HG03442 (cell line): Measurements from ENCODE around the gene ARHGAP19.

Source experiments
- ATAC-seq: cut with Tn5 transposase; IDR thresholded peaks from one replicate; pipeline ENCODE4 v1.9.1; 2021; ENCODE audit warnings: mild to moderate bottlenecking, moderate library complexity; ENCODE audit not compliant: unreplicated experiment

ARHGAP19 gene, protein sequence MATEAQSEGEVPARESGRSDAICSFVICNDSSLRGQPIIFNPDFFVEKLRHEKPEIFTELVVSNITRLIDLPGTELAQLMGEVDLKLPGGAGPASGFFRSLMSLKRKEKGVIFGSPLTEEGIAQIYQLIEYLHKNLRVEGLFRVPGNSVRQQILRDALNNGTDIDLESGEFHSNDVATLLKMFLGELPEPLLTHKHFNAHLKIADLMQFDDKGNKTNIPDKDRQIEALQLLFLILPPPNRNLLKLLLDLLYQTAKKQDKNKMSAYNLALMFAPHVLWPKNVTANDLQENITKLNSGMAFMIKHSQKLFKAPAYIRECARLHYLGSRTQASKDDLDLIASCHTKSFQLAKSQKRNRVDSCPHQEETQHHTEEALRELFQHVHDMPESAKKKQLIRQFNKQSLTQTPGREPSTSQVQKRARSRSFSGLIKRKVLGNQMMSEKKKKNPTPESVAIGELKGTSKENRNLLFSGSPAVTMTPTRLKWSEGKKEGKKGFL

DNA sequence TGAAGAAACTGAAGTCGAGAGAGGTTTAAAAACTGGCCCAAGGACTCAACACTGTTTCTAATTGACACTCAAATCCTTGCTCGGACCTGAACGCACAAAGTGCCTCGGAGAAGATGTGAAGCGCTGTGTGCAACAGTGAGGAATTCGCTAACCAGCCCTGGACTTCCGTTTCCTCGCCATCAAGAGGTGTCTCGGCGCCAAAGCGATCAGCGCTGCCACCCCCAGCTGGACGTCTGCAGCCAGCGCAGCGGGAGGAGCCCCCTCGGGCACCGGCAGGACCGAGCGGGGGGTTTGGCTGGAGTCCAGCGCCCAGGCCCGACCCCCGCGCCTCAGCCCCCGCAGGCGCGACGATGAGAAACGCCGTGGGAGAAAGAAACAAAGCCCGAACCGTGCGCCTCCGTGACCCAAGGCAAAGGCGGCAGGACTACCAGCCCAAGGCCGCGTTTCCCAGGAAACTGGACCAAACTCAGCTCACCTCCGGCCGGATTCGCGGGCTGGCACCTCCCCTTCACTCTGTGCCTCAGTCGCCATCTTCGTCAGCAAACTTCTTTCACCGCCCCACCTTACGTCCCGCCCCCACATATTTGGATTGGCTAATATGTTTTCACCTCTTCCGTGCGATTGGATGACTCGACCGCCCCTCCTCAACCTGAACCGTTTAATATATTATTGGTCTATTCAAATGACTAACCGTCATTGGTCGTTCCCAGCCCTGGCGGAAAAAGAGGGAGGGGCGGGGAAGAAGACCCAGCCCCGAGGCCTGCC, at the start of gene ARHGAP19:
Gene ARHGAP19 (minus strand): TSS at position 541 of the 765 bp plus-strand sequence. CDS start 10 bp downstream, at position 531.
- ATAC-seq: peak; percentile 93

DNA sequence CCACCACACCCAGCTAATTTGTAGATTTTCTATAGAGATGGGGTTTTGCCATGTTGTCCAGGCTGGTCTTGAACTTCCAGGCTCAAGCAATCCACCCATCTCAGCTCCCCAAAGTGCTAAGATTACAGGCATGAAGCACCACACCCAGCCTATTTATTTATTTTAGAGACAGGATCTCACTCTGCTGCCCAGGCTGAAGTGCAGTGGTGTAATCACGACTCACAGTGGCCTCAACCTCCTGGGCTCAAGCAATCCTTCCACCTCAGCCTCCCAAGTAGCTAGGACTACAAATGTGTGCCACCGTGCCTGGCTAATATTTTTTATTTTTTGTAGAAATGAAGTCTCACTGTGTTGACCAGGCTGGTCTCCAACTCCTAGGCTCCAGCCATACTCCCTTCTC, 49.0 kb upstream of the ARHGAP19 start:
- no peak for ATAC-seq

DNA sequence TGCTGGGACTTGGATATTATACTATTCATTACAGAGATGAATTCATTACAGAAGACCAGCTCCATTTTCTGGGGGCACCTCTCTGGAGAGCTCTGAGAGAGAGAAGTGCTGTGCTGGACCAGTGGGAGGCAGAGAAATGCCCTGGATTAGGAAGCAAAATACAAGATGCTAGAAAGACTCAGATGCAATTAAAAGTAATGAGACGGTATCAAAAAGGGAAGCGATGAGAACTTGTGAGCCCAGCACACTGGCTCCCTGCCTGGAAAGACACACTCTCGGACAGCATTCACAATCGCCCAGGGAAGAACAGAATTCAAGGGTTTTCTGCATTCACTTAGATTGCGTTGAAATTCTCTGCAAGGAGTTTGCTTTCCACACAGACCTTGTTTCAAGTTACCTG, 45.6 kb upstream of the ARHGAP19 start:
- no peak for ATAC-seq

DNA sequence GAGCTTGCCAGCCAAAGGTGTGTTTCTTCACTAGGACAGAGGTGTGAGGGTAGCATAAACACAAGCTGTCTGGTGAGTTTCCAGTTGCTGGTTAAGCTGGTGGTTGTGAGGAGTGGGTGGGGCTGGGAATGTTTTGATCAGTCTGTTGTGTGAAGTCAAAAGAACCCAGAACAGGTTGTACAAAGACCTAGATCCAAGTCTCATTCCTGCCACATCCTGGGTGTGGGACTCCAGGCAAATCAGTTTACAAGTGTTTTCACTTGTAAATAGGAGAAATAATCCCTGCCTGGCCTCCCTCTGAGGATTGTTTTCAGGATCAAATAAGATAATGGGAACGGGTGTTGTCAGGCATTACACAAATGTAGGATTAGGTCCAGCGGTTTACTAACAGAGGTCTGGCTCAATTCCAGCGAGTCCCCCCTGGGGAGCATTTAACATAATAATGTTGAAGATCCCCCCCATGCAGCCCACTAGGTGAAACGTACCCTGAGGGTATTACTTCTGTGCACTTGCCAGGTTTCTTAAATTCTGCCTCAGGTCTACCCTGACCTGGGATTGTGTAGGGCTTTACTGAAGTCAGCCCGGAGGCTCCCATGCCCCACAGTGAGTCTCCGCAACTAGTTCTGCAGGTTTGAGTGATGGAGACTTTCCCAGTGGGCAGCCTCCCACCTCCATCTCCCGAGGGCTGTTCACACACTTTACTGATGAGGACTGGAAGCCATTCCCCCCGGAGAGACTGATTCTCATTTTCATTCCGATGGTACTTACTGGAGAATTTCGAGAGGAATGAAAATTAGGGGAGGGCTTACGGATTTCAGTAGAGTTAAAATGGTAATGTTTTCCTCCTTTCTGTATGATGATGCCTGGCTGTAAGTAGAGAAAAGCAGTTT, 44.8 kb upstream of the ARHGAP19 start:
- no peak for ATAC-seq

DNA sequence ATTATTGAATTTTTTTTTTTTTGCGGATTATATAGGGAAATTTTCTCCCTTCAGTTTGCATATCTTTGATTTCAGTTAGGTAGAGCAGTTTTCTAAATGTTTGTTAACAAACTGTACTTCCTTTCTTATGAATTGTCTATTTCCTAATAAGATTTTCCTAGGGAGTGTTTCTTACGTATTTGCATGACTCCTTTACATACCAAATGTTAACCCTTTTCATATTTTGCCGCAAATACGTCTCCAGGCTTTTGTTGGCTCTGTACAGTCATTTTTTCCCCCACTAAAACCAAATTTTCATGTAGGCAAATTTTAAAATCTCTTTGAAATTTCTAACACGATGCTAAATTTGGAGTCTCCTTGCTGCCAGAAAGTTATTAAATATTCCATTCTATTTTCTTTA, 44.0 kb upstream of the ARHGAP19 start:
- no peak for ATAC-seq

DNA sequence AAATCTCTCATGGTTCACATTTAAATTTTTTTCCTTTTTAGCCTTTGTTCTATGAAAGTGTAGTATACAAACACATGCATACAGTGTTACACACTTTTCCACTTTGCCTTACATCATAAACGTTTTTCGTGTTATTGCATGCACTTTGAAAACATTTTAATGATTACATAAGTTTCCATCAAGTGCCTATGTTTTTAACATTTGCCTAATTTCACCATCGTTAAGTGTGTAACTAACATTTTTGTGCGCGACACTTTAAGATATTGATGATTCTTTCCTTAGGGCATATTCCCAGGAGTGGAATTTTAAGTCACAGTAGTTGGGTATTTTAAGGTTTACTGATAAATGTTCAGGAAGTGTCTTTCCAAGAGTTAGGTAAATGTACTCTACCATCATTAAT, 43.6 kb upstream of the ARHGAP19 start:
- no peak for ATAC-seq

DNA sequence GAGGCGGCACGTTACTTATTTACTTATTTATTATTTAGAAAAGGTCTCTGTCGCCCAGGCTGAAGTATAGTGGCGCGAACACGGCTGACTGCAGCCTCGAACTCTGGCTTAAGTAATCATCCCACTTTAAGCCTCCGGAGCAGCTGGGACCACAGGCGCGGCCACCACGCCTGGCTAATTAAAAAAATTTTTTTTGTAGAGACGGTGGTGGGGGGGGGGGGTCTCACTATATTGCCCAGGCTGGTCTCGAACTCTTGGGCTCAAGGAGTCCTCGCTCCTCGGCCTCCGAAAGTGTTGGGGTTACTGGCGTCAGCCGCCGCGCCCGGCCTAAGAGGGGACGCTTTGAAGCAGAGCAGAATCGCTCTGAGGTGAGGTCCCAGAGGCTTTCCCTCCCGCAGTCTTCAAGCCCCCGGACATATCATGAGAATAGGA, 42.8 kb upstream of the ARHGAP19 start:
- no peak for ATAC-seq

DNA sequence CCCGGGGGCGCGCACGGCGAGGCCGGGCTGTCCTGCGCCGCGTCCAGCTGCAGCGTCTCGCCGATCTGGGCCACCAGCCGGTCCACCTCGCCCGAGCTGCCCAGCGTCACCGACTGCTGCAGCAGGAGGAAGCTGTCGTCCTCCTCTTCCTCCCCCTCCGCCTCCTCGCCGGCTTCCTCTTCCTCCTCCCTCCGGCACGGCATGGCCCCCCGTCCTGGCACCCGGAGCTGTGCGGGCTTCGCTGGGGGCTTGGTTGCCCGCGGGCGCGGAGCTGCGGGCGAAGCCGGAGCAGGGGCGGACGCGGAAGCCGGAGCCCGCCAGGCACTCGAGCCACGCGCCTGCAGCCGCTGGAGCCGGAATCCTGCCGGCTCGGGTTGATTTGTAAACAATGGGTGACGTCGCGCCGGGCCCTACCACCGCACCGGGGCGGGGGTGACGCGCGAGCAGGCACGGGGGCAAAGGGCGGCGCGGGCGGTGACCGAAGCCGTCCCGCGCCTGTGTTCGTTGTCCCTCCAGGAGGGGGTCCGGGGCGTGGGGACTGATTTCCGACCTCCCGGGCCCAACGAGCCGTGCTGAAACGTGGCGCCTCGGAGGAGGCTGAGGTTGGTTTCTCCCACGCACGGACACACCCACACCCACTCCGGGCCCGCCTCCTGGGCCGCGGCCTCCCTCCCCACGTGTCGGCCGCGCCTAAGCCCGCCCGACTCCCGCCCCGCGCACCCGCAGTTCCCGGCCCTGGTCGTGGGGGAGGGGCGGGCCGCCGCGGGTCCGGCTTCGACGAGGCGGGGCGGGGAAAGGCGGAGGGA, 42.1 kb upstream of the ARHGAP19 start, which contains the start of gene FRAT2:
Gene FRAT2 (minus strand): TSS at position 360 of the 806 bp plus-strand sequence. CDS start 157 bp downstream, at position 203.
- peak; percentile 81 for ATAC-seq

DNA sequence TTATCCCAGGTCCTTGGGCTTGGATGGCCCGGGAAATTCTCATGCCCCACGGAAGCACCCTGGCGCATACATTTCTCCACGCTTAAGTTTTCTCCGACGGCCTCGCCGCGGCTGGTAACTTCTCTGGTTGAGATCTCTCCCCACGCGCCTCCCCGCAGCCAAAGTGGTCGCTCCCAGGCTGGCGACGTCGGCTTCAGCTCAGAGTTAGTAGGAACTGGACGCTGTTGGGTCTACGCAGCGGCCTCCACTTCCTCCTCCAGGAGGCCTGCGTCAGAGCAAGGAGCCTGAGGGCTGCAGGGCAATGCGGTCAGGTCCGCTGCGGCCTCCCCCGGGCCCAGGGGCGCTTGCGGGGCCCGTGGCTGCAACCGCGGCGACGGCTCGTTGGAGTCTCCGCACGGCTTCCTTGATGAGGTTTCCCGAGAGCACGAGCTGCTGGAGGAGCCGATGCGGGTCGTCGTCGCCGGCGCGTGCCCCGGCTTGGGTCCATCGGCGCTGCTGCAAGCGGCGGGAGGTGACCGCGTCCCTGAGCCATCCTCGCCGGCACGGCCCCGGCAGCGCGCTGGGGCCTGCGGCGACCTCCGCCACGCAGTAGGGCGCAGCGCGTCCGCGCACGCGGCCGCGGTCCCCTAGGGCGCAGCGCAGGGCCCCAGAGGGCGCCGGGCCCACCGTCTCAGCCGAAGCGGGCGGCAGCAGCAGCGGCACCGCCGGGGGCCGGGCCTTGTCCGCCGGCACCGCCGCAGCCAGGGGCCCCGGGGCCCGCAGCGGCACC, 41.3 kb upstream of the ARHGAP19 start:
- peak; percentile 24 for ATAC-seq

DNA sequence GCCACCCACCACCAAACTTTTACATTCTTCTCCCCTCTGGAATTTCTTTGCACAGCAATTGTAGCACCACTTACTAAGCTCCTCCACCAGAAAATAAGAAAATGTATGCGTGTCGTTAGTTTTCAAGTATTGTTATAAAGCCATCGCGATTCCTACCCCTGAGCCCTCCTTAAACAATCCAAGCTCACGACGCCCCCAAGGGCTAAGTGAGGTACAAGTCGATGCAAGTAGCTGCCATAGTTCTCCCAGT, 40.8 kb upstream of the ARHGAP19 start:
- no peak for ATAC-seq

DNA sequence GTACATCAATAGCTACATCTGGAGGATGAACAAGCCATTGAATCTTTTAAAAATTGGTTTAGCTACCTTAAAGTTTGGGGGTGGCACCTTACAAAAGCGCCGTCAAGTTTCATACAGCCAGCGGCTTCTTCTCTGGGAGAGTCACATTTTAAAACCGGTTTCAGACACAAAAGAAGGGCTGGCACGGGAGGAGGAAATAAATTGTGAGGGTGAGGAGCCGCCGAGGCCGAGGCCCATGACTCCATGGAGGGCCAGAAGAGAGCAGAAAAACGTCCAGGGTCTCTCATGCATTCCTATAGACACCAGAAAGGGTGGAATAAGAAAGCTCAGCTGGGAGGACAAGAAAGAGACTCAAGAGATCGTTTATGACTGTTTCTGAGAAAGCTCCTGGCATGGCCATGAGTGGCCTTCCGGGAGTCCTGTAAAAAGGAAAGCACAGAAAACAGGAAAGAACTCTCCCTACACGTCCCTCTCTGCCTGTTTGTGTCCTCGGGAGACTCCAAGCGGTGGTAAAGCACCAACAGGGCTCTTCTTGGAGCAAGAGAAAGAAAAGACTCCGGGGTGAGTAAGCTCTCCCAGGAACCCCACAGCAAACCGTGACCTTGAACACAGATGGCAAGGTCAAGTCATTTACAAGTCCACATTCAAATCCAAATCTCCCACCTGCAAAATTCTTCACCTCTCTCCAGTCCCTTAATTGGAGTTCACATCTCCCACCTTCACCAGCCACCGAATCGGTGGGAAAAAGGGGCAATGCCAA, 40.3 kb upstream of the ARHGAP19 start:
- ATAC-seq: no peak

DNA sequence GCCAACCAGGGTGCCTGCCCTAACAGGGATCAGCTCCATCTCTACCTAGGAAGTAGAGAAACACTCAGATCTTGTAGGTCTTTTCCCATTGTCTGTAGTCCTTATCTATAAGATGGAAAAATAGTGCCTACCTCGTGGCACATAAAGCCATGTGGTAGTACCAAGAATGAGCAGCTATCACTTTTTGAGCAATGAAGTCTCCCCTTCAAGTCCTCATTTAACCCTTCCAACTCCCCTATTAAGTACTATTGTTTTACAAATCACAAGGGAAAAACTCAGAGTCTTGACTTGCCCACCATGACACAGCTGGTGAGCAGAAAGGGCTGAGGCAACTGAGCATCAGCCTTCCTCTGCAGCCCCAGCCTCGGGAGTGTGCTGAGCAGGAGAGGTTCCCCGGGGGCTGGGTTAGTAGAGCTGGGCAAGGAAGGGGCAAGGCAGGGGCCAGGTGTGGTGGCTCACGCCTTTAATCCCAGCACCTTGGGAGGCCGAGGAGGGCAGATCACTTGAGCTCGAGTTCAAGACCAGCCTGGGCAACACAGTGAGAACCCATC, 38.8 kb upstream of the ARHGAP19 start:
- ATAC-seq: no peak

DNA sequence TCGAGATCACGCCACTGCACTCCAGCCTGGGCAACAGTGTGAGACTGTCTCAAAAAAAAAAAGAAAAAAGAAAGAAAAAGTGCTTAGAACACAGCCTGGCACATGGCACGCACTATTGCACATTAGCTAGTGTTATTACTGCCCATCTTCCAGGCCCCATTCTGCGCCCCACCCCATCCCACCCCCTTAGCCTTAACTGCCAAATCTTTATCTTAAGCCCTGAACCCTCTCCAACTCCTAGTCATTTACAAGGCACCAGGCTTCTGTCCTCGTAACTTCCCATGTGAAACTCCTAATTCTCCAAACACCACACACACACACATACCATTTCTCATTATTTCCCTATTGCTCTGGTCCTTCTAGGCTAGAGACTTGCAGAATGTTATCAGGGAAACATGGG, 37.3 kb upstream of the ARHGAP19 start:
- no peak for ATAC-seq

DNA sequence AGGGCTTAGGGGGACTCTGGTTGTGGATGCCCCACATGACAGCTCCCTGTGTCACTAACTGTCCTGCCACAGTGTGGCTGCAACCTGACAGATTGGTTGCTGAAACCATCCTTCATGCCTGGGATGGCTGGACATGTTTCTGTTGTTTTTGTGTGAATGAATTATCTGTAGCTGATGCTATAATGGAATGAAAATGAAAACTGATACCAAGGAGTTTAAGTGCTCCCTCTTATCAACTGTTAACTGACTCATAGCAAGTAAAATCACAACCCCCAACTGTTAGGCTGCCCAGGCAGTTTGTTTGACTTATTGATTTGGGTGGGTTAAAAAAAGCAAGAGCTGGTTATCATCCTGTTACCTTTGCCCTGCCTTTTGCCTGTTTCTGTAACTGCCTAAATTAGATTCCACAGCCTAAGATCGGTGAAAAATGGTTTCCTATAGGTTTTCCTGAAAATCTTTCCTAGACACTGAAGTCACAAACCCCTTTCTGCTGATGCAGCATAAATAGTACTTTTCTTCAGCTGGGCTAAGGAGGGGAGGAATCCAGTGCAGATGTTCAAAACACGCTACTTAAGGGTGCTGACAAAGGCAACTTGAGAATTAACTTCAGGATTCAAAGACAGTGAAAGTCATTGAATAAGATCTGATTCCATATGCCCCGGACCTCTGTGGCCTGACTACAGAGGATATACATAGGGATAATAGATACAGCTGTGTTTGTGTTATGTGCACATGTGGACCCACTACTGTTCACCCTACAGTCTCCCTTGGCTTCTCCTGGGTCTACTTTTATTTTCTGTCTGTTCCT, 36.4 kb upstream of the ARHGAP19 start:
- no peak for ATAC-seq

DNA sequence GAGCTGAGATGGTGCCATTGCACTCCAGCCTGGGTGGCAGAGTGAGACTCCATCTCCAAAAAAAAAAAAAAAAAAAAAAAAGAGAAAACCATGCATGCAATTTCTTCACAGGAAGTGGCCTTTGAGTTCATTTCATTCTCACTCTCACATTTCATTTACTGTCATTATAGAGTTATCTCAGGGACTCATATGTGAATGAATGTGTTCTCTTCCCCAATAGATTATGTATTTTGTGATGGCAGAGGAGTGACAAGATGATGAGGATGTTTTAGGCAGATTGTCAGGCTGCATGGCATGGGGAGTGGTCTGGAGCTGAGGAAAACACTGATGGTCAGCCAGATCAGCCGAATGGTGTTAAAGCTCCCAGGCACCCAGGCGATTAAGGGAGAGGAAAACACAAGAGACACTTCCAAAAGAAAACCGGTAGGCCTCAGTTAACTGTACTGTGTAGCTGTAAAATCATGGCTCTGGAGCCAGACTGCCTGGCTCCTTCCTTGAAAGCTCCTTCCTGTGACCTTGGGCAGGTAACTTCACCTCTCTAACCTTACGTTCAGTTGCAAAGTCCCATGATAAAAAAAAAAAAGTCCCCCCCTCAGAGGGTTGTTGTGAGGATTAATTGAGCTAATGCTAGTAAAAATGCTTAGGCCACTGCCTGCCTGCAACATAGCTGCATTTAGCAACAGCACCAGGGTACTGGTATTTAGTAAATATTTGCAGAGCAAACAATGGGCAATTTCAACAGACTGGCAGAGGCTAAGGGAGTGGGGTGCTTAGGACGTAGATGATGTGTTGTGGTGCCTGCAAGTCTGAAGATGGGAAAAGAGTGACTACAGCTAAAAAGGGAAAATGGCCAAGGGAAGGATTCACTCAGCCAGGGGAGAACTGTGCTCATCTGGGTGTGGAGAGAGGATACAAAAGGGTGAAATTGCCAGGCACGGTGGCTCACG, 35.2 kb upstream of the ARHGAP19 start:
- ATAC-seq: no peak

DNA sequence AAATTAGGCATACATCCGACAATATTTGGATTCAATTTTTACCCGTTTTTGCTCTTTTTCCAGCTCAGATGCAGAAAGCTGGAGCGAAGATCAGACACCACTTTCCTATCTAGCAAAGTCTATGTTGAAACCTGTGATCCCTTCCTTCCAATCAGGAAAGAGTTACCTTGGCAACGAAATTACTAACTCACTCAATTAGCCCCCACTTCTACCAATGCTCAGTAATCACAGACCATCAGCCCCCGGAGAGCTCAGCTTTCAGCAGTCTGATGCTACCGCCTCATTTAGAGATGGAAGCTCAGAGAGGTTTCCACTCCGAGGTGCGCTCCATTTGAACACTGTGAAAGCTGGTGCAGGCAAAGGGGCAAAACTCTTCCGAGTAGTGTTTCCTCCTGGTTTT, 33.3 kb upstream of the ARHGAP19 start:
- no peak for ATAC-seq

DNA sequence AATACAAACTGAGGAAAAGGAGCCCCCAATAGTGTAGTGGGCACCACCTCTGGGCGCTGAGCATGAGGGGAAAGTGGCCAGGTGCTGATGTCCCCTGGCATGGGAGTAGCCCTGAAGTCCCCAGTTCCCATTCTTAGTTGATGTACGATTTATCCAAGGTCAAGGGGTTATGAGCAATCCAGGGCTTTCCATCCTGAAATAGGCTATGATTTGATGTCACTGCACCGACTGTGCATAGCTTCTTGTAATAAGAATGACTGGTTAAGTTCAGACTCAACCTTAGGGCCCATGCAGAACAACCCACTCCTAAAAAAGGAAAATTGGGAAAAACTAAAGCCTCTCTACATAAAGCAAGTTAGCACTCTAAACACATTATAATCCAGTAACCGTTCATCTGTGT, 31.1 kb upstream of the ARHGAP19 start:
- ATAC-seq: no peak
